Upper lobe of left lung (tissue), 4 donors: ENCODE data around the gene UPK1A.

Source experiments
- CTCF ChIP-seq, 6 experiments: fragments of 450-650 bp in 4 of 6; fragments of 200-600 bp in 2 of 6; sonication (generic) in 2 of 6; IDR thresholded peaks; one replicate each; pipeline ENCODE4 v1.5.1; 2016 to 2019; ENCODE audit warnings: antibody characterized with exemption in 6 of 6
- EP300 ChIP-seq, 4 donors: sonication (generic); formaldehyde crosslinking; IDR thresholded peaks; one replicate each; pipeline ENCODE4 v1.5.1; 2017; ENCODE audit warnings: antibody characterized with exemption in 4 of 4, control low read depth in 2 of 4
- POLR2A ChIP-seq, 4 donors: fragments of 450-650 bp; IDR thresholded peaks; one replicate each; pipeline ENCODE4 v1.5.1; 2016 to 2017; ENCODE audit warnings: antibody characterized with exemption in 4 of 4, mild to moderate bottlenecking in 2 of 4
- POLR2AphosphoS5 ChIP-seq, 2 donors: sonication (generic); formaldehyde crosslinking; IDR thresholded peaks; one replicate each; pipeline ENCODE4 v1.5.1; 2017; ENCODE audit warnings: antibody characterized with exemption in 2 of 2

- TF ChIP-seq CTCF (IDR thresholded peaks at IDR 0.05) (no peak), POLR2AphosphoS5 (IDR thresholded peaks at IDR 0.05) (no peak), POLR2A (IDR thresholded peaks at IDR 0.05) (no peak), EP300 (IDR thresholded peaks at IDR 0.05) (no peak)
Measured at GRCh38 chr19:35713506-35713850, 47.2 kb downstream of the UPK1A start.
